Sciatic nerve (tissue), 2 donors: ENCODE data around the gene TAL2. TPM values are rescaled to one million over a fixed set of nuclear protein-coding genes. Genes with fewer than 3 reads are reported as not detected.

Experiments used
- ATAC-seq: fragments of 200-7000 bp; cut with Tn5 transposase; one replicate; pipeline ENCODE4 v1.9.1; 2020; ENCODE audit warnings: mild to moderate bottlenecking, moderate library complexity
- DNase-seq: peaks from one replicate; pipeline ENCODE4 v3.0.0-alpha.2; 2020; ENCODE audit warnings: low spot score
- intact Hi-C: fragments of 100-400 bp; cut with DNase I; formaldehyde crosslinking; loops from one replicate; pipeline ENCODE4 v1.14.2; 2022
- total RNA-seq: library from RNA; stranded (reverse); fragmentation: NEBNext Ultra II Directional; extraction: Animal tissue kit (Norgen Biotek cat#: 25700); gene quantifications from one replicate; pipeline ENCODE4 v1.2.1, GENCODE V29; 2021
- donor health status: DM: no; HTN: no; CAD: no.
- donor health status: DM: no; HTN: no; CAD: no.

The TAL2 gene
- total RNA-seq, 1 donor from 2014 or later: not detected

GRCh38 chr9:105670775-105671174 is 8.5 kb downstream of the TAL2 start:
- intact Hi-C loops: no loop called here
- no peak for ATAC-seq

GRCh38 chr9:105672711-105673234 is 10.5 kb downstream of the TAL2 start:
- intact Hi-C loops: no loop called here
- ATAC-seq (no peak), DNase-seq (no peak)

More at GRCh38 chr9:105670775-105671174, 8.5 kb downstream of the TAL2 start:
- DNase-seq: no peak

GRCh38 chr9:105673850-105674387 is 11.7 kb downstream of the TAL2 start:
- no peak for ATAC-seq
- DNase-seq: no peak
- intact Hi-C loops: no loop called here

DNA sequence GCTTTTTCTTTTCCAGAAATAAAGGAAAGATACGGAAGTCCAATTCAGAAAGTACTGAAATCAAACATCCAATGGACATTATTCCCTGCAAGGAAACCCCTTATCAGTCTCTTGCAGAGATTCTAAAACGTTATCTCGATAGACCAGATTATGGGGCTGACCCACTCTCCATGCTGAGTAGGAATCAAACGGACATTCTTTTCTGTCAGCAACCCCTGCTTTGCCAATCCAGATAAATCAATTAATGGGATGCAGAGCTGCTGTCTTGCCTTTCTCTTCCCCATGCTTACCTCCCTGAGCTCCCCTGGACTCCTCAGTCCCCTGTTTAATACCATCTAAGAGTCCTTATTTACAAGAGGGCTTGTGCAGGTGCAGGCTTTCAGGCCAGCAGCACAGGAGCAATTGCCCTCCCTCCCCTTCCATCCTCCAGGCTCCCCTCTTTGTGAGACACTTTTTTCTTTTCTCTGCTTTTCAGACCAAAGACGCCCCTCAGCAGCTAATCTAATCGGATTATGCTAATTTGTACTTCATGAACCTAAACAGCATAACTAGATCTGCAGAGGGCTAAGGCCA is 14.2 kb downstream of the TAL2 start:
- intact Hi-C loops: no loop called here
- no peak for ATAC-seq
- DNase-seq: no peak

GRCh38 chr9:105678163-105678562 is 15.9 kb downstream of the TAL2 start:
- DNase-seq (no peak), ATAC-seq (no peak)
- intact Hi-C loops: no loop called here

GRCh38 chr9:105678781-105679180 is 16.5 kb downstream of the TAL2 start:
- DNase-seq (no peak), ATAC-seq (no peak)
- intact Hi-C loops: no loop called here

DNA sequence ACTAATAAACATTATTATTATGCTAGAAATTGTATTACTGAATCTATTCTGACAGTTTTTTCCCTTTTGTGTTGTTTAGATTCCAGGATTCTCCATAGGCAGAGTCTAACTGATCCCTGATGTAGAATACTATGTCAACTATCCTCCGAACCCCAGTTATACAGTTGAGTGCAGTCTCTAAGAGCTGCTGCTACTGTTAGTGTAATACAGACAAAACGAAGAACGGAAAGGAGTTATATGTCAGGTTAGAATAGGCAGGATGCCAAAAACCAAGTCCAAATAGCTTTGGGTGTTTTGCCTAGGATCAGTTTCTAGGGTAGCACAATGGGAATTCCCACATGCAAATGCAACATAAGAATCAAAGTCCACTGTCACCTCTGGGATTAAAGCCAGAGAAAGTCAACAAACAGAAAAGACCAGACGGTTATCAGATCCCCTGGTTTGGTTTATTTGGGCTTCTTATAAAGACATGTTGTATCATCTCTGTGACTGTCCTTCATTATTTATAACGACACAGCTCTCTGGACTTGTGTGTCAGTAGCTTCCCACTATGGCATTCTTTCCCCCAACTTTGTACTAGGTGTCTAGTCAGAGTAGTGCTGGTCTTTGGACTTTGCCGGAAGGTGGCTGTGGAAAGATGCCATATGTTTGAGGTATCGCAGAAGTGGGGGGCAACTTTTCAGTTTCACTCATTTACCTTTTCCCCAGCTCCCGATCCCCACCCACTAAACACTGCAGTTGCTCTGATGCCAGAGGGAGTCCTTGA is 17.2 kb downstream of the TAL2 start:
- intact Hi-C loops: no loop called here
- ATAC-seq (no peak), DNase-seq (no peak)

GRCh38 chr9:105681313-105681712 is 19.1 kb downstream of the TAL2 start:
- DNase-seq (no peak), ATAC-seq (no peak)
- intact Hi-C loops: no loop called here

DNA sequence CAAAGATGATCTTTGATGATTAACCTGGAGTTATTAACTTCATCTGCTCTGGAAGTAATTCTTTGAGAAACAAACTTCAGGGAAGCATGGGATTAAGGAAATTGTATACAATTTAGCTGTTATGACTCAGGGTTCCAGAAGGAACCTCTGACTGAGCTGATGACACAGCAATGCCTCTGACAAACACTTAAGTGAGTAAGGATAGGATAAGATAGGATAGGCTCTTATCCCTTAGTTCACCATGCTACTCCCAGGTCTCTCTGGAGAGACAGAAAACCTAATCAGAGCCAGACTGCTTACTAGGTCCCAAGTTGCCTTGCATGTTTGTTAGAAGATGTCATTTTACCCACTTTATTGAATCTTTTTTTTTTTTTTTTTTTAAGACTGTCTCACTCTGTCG is 19.5 kb downstream of the TAL2 start:
- no peak for ATAC-seq
- DNase-seq: no peak
- intact Hi-C loops: no loop called here

DNA sequence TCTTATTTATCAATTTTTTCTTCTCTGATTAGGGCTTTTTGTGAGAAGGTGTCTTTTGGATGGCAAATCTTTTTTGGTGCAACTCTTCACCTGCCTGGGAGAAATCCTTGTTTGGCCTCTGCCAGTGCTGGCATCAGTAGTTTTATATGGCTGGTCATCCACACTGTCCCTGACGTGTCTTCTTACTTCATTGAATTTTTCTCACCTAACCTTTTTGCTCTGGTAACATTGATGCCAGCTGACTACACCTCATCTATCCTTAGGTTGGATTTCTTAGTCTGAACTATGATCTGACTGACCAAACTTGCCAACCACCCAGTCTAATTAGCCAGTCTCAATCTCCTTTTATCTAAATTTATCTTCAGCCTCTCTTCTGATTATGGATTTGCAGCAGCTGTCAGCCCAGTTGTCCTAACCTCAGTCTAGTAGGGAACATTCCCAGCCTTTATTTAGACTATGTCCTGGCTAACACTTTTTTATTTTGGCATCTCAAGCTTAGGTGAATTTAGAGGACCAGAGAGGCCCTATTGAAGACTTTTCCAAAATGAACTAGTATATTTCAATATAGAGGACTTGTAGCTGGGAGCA is 21.5 kb downstream of the TAL2 start:
- intact Hi-C loops: no loop called here
- DNase-seq (no peak), ATAC-seq (no peak)

- intact Hi-C loops: no loop called here
- DNase-seq: no peak
- ATAC-seq: no peak
These were observed 24.7 kb downstream of the TAL2 start for GRCh38 chr9:105686936-105687335.

GRCh38 chr9:105690742-105691141 is 28.5 kb downstream of the TAL2 start:
- DNase-seq (no peak), ATAC-seq (no peak)
- intact Hi-C loops: no loop called here

GRCh38 chr9:105693435-105694189 is 31.4 kb downstream of the TAL2 start:
- intact Hi-C loops: loop anchor here (1.0 kb wide), 1 partner anchor 24 kb away; no protein-coding TSS in a partner anchor
- ATAC-seq: no peak
- DNase-seq: no peak

DNA sequence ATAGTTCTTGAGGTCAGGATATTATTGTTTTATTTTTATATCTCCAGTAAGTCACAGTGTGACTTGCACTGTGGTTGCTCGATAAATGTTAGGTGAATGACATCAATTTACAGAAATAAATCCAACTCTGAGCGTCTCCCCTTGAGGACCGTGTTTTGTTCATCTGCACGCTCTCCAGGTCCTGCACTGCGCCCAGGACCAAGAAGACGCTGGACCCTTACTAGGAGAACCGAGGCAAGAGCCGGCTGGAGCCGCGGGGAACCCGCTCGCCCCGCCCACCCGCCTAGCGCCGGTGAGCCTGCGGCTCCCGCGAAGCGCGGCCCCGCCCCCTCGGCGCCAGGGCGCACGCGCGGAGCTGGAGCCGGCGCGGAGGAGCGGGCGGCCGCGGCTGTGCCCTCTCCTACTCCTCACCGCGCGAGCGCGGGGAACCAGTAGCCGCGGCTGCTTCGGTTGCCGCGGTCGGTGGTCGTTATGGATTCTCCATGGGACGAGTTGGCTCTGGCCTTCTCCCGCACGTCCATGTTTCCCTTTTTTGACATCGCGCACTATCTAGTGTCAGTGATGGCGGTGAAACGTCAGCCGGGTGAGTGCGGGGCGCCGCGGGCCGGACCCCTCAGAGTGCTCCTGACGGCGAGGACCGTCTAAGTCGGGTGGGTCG is 32.1 kb downstream of the TAL2 start, which contains the start of gene TMEM38B:
TSS of gene TMEM38B (plus strand) at position 352 of the 658 bp plus-strand sequence. CDS start at position 472, 120 bp downstream.
- DNase-seq (peak; percentile 83), ATAC-seq (peak; percentile 97)
- intact Hi-C loops: no loop called here

GRCh38 chr9:105694848-105695581 is 32.8 kb downstream of the TAL2 start:
- intact Hi-C loops: no loop called here
- DNase-seq (peak; percentile 80), ATAC-seq (peak; percentile 87)

DNA sequence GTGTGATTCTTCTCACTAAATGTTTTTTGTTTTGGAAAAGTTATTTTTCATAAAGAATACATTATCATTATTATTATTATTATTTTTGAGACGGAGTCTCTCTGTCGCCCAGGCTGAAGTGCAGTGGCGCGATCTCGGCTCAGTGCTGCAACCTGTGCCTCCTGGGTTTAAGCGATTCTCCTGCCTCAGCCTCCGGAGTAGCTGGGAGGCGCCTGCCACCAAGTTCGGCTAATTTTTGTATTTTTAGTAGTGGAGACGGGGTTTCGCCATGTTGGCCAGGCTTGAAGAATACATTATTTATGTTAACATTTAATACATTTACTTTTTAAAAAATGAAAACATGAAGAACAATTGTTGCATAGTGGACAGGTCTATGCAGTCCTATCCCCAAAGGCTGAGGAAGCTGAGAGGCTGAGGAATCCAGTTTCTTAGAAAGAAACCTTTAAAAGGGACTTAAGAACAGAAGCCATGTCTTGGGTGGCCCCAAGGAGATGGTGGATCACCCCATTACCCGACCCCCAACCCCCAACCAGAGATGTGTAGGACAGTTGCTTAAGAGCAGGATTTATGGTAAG is 34.0 kb downstream of the TAL2 start:
- intact Hi-C loops: no loop called here
- DNase-seq (no peak), ATAC-seq (no peak)

DNA sequence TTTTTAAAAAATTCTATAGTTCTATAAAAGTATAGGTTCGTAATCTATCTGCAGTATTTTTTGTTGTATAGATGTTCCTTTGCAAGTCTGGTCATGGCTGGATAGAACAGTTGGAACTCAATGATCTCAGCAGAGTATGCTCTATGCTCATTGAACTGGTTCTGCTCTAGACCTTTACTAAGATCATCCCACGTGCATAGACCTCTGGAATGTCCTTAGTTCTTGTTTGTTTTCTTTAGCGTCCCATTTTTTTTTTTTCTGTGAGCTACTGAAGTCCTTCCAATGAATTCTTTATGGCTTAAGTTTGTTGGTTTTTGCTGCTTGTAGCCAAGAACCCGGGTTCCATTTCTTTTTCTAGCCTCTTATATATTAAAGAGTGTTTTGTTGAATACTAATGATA is 35.6 kb downstream of the TAL2 start:
- intact Hi-C loops: no loop called here
- ATAC-seq: no peak
- DNase-seq: no peak
